GM18858 (cell line): ENCODE measurements around the gene PFKFB1.

Experiments
- ATAC-seq: cut with Tn5 transposase; IDR thresholded peaks from one replicate; pipeline ENCODE4 v1.9.1; 2021; ENCODE audit not compliant: unreplicated experiment

The PFKFB1 gene

GRCh38 chrX:54926978-54927377, 67.0 kb downstream of the PFKFB1 start:
- ATAC-seq: no peak

DNA sequence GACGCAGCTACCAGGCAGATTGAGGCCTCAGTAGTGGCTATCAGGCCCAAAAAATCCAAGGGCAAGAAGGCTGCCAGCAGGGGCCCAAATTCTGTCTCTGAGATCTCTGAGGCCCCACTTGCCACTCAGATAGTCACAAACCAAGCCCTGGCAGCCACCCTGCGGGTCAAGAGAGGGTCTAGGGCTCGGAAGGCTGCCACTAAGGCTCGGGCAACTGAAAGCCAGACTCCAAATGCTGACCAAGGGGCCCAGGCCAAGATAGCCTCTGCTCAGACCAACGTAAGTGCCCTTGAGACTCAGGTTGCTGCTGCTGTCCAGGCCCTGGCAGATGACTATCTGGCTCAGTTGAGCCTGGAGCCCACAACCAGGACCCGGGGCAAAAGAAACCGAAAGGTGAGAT, 70.6 kb downstream of the PFKFB1 start:
- ATAC-seq: no peak

- no peak for ATAC-seq
These were observed 71.4 kb downstream of the PFKFB1 start for GRCh38 chrX:54922547-54922946.

DNA sequence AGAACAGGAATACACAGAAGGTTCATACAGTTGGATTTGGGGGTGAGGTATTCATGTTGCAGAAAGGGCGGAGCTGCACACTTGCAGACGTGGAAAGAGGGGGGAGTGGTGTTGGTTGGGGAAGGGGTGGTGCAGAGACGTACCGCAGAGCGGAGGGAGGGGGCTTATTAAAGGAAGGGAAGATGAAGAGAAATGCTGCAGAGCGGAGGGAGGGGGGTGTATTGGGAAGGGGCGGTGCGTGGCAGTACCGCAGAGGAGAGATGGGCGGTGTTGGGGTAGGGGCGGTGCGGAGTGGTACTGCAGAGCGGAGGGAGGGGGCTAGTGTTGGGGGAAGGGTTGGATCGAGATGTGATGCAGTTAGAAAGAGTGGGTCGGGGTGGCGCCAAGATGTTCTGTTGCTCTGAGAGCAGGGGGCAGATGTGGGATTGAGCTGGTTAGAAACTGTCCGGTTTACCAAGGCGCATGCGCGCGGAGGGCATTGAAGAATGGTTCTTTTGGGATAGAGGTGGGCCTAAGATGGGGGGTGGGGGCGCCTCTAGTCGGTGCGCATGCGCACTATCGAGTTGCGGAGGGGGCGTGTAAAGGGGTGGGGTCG, 72.5 kb downstream of the PFKFB1 start:
- ATAC-seq: peak; percentile 53

DNA sequence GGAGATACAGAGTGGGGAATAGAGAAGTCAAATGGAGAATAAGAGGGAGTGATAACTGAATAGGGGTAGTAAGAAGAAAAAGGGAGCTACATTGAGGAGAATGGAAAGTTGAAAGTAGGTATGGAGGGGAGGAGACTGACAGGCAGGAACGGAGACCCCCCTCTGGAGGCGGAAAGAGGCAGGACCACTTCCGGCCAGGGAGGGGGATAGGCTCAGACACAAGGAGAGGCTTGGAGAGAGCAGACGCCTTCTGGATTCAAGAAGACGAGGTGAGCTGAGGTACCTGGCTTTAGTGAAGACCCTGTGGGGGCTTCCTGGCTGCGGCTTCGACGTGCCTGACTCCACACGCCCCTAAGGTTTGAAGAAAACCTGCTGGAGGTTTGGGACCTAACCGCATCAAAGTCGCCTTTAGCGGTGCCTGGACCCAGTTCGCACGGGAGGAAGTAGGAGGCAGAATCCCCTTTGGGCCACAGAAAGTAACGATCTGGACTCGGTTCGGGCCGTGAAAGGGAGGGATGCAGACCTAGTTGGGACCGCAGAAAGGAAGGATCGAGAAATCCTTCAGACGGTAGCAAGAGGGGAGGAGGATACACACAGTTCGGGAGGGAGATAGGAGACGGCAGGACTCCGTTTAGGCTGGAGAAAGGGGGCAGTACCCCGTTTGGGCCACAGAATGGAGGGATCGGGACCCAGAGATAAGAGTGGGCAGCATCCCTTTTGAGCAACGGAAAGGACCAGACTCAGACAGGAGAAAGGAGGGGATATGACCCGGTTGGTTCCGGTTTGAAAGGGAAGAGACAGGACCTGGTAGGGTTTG, 73.2 kb downstream of the PFKFB1 start, which contains the start of gene TRO:
Gene TRO (plus strand): TSS at position 215 of the 817 bp plus-strand sequence. CDS start 1,423 bp downstream, outside the sequence.
- ATAC-seq: no peak

DNA sequence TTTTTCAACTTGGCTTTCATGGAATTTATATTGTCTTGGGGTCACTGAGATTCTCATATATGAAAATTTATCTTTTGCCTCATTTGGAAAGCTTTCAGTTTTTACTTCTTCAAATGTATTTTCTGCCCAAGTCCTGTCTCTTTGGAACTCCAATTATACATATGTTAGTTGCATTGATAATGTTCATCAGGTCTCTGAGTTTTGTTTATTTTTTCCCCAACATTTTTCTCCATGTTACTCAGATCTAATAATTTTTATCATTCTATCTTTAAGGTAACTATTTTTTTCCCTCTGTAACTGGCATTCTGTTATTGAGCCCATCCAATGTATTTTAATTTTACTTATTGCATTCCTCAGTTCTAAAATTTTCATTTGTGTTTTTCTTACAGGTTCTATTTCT, 84.0 kb downstream of the PFKFB1 start:
- no peak for ATAC-seq

GRCh38 chrX:54894159-54894558, 99.8 kb downstream of the PFKFB1 start:
- ATAC-seq: no peak

GRCh38 chrX:54891573-54891972, 102.4 kb downstream of the PFKFB1 start:
- peak; percentile 74 for ATAC-seq

- no peak for ATAC-seq
These were observed 108.2 kb downstream of the PFKFB1 start for GRCh38 chrX:54885740-54886139.
